ENCODE data around the gene TMEM62. TPM values are rescaled to one million over a fixed set of nuclear protein-coding genes. Genes with fewer than 3 reads are reported as not detected.

TMEM62 gene
- total and polyA plus RNA-seq, 2 experiments from 2014 or later: 17.3 to 34.0 TPM

GRCh38 chr15:43146184-43146583, 12.8 kb downstream of the TMEM62 start:
- Histone ChIP-seq H4K20me1 (ENCODE audit: insufficient read depth, poor library complexity, severe bottlenecking) (no peaks in the 10 kb centered on the region), H3K36me3 (replicated peaks; ENCODE audit: insufficient read depth, low read depth) (no peaks in the 10 kb centered on the region), H3K9me2 (replicated peaks; ENCODE audit: insufficient read depth) (no peaks in the 10 kb centered on the region), H2AFZ (no peak overlapping the region), H3K27me3 (no peaks in the 10 kb centered on the region), H3K4me3 (no peak overlapping the region), H3K27ac (no peak overlapping the region), H3K4me1 (ENCODE audit: insufficient read depth) (no peaks in the 10 kb centered on the region), H3K79me2 (no peaks in the 10 kb centered on the region), H3K4me2 (no peak overlapping the region), H3K9me3 (ENCODE audit: low read depth) (no peaks in the 10 kb centered on the region)
- TF ChIP-seq EZH2 (IDR thresholded peaks at IDR 0.05; ENCODE audit: borderline replicate concordance) (no peak), EZH2phosphoT487 (IDR thresholded peaks at IDR 0.05; ENCODE audit: low read depth, severe bottlenecking, unreplicated experiment) (no peak), CTCF (IDR thresholded peaks at IDR 0.05; ENCODE audit: poor library complexity) (no peak)
- no peak for DNase-seq (ENCODE audit: low spot score)
- 77% methylated on average over 5 of the region's 5 CpGs for WGBS (ENCODE audit: low lambda C conversion rate, missing lambda C conversion rate)

DNA sequence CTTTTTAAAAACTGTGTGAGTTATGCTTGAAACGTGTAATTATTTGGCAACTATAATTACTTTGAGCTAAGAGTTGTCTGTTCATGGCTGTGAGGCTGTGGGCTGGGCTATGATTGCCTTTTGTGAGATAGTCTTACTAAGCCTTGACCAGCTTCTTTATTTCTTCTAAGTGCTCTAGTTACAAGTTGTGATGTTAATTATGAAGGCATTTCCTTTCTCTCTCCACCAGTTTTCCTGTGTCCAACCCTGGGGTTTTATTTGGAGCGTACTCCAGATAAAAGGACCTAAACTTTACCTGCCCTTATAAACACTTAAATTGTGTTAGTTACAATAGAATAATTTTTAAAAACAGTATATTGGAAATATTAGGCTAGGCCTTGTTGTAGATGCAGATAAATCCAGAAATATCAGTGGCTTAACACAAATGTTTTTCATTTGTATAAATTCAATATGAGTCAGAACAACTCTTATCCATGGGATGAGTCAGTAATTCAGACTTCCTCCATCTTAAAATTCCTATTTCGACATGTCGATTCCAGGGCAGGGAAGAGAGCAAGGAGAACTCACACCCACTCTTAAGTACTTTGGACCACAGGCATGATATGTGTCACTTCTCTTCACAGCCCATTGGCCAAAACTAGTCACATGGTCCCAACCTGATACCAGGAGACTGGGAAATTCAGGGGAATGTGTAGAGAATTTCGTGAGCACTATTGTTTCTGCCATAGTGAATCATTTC, 17.0 kb downstream of the TMEM62 start:
- H3K4me3 ChIP-seq: no peak overlapping the region
- H3K27ac ChIP-seq: no peak overlapping the region
- no peaks in the 10 kb centered on the region for H3K9me3 ChIP-seq (ENCODE audit: low read depth)
- TF ChIP-seq EZH2phosphoT487 (IDR thresholded peaks at IDR 0.05; ENCODE audit: low read depth, severe bottlenecking, unreplicated experiment): no peak
- DNase-seq (ENCODE audit: low spot score): no peak
- no peaks in the 10 kb centered on the region for H3K9me2 ChIP-seq (replicated peaks; ENCODE audit: insufficient read depth)
- no peak overlapping the region for H2AFZ ChIP-seq
- WGBS (ENCODE audit: low lambda C conversion rate, missing lambda C conversion rate): 89% methylated on average over 5 of the region's 5 CpGs
- H3K79me2 ChIP-seq: no peaks in the 10 kb centered on the region
- H3K27me3 ChIP-seq: no peaks in the 10 kb centered on the region
- H3K36me3 ChIP-seq (replicated peaks; ENCODE audit: insufficient read depth, low read depth): no peaks in the 10 kb centered on the region
- H3K4me1 ChIP-seq (ENCODE audit: insufficient read depth): no peaks in the 10 kb centered on the region
- no peaks in the 10 kb centered on the region for H4K20me1 ChIP-seq (ENCODE audit: insufficient read depth, poor library complexity, severe bottlenecking)
- no peak overlapping the region for H3K4me2 ChIP-seq

DNA sequence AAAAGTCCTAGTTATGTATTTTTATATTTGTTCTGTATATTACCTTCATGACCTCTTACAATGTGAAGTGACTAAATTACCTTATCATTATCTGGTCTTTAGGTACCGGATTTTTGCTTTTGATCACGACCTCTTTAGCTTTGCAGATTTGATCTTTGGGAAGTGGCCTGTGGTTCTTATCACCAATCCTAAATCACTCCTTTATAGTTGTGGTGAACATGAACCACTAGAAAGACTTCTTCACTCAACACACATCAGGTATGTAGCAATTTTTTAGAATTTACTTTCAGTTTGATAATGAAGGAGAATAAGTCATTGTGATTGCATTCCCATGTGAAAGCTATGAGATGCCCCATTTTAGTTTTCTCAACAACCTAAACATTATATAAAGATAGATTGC, 18.3 kb downstream of the TMEM62 start:
- H3K9me3 ChIP-seq (ENCODE audit: low read depth): no peaks in the 10 kb centered on the region
- no peak overlapping the region for H3K4me3 ChIP-seq
- no peak overlapping the region for H3K4me2 ChIP-seq
- no peak overlapping the region for H3K27ac ChIP-seq
- H3K27me3 ChIP-seq: no peaks in the 10 kb centered on the region
- H3K4me1 ChIP-seq (ENCODE audit: insufficient read depth): no peaks in the 10 kb centered on the region
- H4K20me1 ChIP-seq (ENCODE audit: insufficient read depth, poor library complexity, severe bottlenecking): no peaks in the 10 kb centered on the region
- 84% methylated on average over 2 of the region's 2 CpGs for WGBS (ENCODE audit: low lambda C conversion rate, missing lambda C conversion rate)
- no peaks in the 10 kb centered on the region for H3K9me2 ChIP-seq (replicated peaks; ENCODE audit: insufficient read depth)
- TF ChIP-seq CTCF (IDR thresholded peaks at IDR 0.05; ENCODE audit: poor library complexity) (no peak), EZH2phosphoT487 (IDR thresholded peaks at IDR 0.05; ENCODE audit: low read depth, severe bottlenecking, unreplicated experiment) (no peak), EZH2 (IDR thresholded peaks at IDR 0.05; ENCODE audit: borderline replicate concordance) (no peak)
- no peaks in the 10 kb centered on the region for H3K79me2 ChIP-seq
- no peak overlapping the region for H2AFZ ChIP-seq
- no peak for DNase-seq (ENCODE audit: low spot score)
- H3K36me3 ChIP-seq (replicated peaks; ENCODE audit: insufficient read depth, low read depth): no peaks in the 10 kb centered on the region

GRCh38 chr15:43153269-43153668, 19.9 kb downstream of the TMEM62 start:
- Histone ChIP-seq H2AFZ (no peak overlapping the region), H3K27ac (no peak overlapping the region), H3K27me3 (no peaks in the 10 kb centered on the region), H3K4me1 (ENCODE audit: insufficient read depth) (no peaks in the 10 kb centered on the region), H3K9me2 (replicated peaks; ENCODE audit: insufficient read depth) (no peaks in the 10 kb centered on the region), H3K4me3 (no peak overlapping the region), H3K4me2 (no peak overlapping the region), H3K79me2 (no peaks in the 10 kb centered on the region), H3K36me3 (replicated peaks; ENCODE audit: insufficient read depth, low read depth) (no peaks in the 10 kb centered on the region), H4K20me1 (ENCODE audit: insufficient read depth, poor library complexity, severe bottlenecking) (no peaks in the 10 kb centered on the region), H3K9me3 (ENCODE audit: low read depth) (no peaks in the 10 kb centered on the region)
- no peak for DNase-seq (ENCODE audit: low spot score)
- TF ChIP-seq CTCF (IDR thresholded peaks at IDR 0.05; ENCODE audit: poor library complexity): no peak
- TF ChIP-seq EZH2 (IDR thresholded peaks at IDR 0.05; ENCODE audit: borderline replicate concordance): no peak

Measured in hepatocyte (in vitro differentiated cells).